Upper lobe of right lung (tissue), 1 donor: ENCODE measurements around the gene NDUFS2. TPM values are rescaled to one million over a fixed set of nuclear protein-coding genes. Genes with fewer than 3 reads are reported as not detected.
A peak's percentile ranks its signal among the peaks of the same experiment; 100 is the strongest.

Experiments used
- ATAC-seq: fragments of 200-7000 bp; cut with Tn5 transposase; one replicate; pipeline ENCODE4 v1.9.1; 2020; ENCODE audit warnings: mild to moderate bottlenecking, moderate library complexity
- DNase-seq: peaks from one replicate; pipeline ENCODE4 v3.0.0-alpha.2; 2020
- H3K27ac ChIP-seq: fragments of 200-600 bp; one replicate; pipeline ENCODE4 v1.8.0; 2022
- H3K27me3 ChIP-seq: fragments of 200-600 bp; one replicate; pipeline ENCODE4 v1.8.0; 2022; ENCODE audit warnings: mild to moderate bottlenecking
- H3K36me3 ChIP-seq: fragments of 200-600 bp; one replicate; pipeline ENCODE4 v1.8.0; 2022
- H3K4me1 ChIP-seq: fragments of 200-600 bp; one replicate; pipeline ENCODE4 v1.8.0; 2022
- H3K4me3 ChIP-seq: fragments of 200-600 bp; one replicate; pipeline ENCODE4 v1.8.0; 2022; ENCODE audit warnings: mild to moderate bottlenecking
- H3K9me3 ChIP-seq: fragments of 200-600 bp; one replicate; pipeline ENCODE4 v1.8.0; 2022
- CTCF ChIP-seq: fragments of 200-600 bp; IDR thresholded peaks from one replicate; pipeline ENCODE4 v1.8.0; 2022; ENCODE audit warnings: antibody characterized with exemption
- intact Hi-C: fragments of 100-400 bp; cut with DNase I; formaldehyde crosslinking; loops from one replicate; pipeline ENCODE4 v1.11.0; 2022
- long read RNA-seq: library from polyadenylated mRNA; unstranded; transcript quantifications from one replicate; pipeline ENCODE4 v2.0.0, GENCODE V29; 2021
- total RNA-seq: library from RNA; stranded (reverse); fragmentation: NEBNext Ultra II Directional; extraction: Animal tissue kit (Norgen Biotek cat#: 25700); gene quantifications from one replicate; pipeline ENCODE4 v1.2.1, GENCODE V29; 2021
- donor health status: DM: no; HTN: yes; CAD: no; lungs with severe emphysema.

The NDUFS2 gene
- 66.9 TPM for total RNA-seq
- long read RNA-seq, partial matches to known transcripts = 87 of 109 reads
- long read RNA-seq, other reads (novel, unspliced or antisense) = 18 of 109 reads

DNA sequence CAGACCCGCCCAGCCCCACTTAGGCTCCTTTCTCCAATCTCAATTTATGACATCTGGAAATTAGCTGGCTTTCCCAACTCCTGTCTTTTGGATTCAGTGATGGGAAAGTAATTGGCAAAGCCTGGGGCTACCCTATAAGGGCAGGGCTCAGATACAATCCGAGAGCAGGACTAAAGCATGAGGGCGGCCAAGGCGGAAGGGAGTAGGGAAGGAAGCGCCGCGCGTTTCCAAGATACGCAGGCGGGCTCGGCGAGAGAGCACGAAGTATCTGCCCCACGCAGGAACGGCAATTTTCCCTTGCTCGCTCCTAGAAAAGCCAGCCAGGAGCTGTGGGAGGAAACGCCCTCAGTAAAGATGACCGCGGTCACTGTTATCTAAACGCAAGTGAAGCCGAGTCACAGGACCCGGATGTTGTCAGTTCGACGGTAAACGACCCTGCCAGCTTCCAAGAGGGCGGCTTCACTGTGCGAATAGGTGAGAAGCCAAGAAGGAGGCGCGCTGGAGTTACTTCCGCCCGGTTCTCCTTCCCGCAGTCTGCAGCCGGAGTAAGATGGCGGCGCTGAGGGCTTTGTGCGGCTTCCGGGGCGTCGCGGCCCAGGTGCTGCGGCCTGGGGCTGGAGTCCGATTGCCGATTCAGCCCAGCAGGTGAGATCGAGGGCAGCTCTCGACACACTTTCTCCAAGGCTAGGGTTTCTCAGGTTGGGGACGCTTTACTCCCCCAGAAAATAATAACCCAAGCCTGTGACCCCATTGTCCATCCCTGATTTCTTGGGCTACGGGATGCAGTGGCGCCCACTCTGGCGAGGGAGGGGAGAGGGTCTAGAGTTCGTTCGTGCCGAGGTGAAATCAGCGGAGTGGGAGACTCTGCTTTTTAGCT, at the start of gene NDUFS2:
Gene NDUFS2, plus strand, starts transcription at position 532 of the 877 bp plus-strand sequence. Its CDS starts 19 bp downstream, at position 551.
- H3K36me3 ChIP-seq = peaks cover 37% of the 10 kb centered on the region
- peak within 1 kb of the TSS; percentile 89 for H3K4me3 ChIP-seq
- H3K27me3 ChIP-seq = no peaks in the 10 kb centered on the region
- H3K27ac ChIP-seq = peak within 1 kb of the TSS; percentile 98
- no peak for TF ChIP-seq CTCF
- DNase-seq (peak; percentile 97), ATAC-seq (peak; percentile 96)
- H3K4me1 ChIP-seq = peaks cover 72% of the 10 kb centered on the region
- intact Hi-C loops = no loop called here
- no peaks in the 10 kb centered on the region for H3K9me3 ChIP-seq

DNA sequence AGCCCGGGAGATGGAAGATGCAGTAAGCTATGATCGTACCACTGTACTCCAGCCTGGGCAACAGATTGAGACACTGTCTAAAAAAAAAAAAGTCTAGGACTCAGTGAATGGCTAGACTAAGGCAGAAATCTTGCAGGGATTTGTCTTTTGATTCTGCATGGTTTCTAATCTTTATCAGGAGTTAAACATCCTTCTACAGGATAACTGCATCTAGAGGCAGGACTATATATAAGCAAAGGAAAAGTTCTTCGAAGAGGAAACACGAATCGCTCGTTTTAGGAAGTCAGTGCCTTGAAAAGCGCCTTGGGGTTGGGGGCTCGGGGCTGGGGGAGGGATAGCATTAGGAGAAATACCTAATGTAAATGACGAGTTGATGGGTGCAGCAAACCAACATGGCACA, 49.0 kb upstream of the NDUFS2 start:
- Histone ChIP-seq H3K9me3 (no peaks in the 10 kb centered on the region), H3K4me1 (peaks cover 14% of the 10 kb centered on the region), H3K36me3 (peaks cover 6% of the 10 kb centered on the region), H3K27me3 (no peaks in the 10 kb centered on the region), H3K4me3 (peak overlapping the region; percentile 92), H3K27ac (peak overlapping the region; percentile 98)
- DNase-seq (no peak), ATAC-seq (no peak)
- no peak for TF ChIP-seq CTCF
- intact Hi-C loops = no loop called here

GRCh38 chr1:161153682-161154337, 48.4 kb upstream of the NDUFS2 start, which contains the start of gene UFC1:
Gene UFC1, plus strand, starts transcription at chr1:161153978. Its CDS starts 20 bp downstream, at chr1:161153998.
- TF ChIP-seq CTCF = no peak
- ATAC-seq (peak; percentile 97), DNase-seq (peak; percentile 88)
- Histone ChIP-seq H3K27me3 (no peaks in the 10 kb centered on the region), H3K9me3 (no peaks in the 10 kb centered on the region), H3K4me3 (peak within 1 kb of the TSS; percentile 92), H3K27ac (peak within 1 kb of the TSS; percentile 98), H3K4me1 (peaks cover 16% of the 10 kb centered on the region), H3K36me3 (peaks cover 6% of the 10 kb centered on the region)
- intact Hi-C loops = no loop called here

GRCh38 chr1:161157867-161158266, 44.3 kb upstream of the NDUFS2 start:
- peaks cover 18% of the 10 kb centered on the region for H3K36me3 ChIP-seq
- no peaks in the 10 kb centered on the region for H3K9me3 ChIP-seq
- no peaks in the 10 kb centered on the region for H3K27me3 ChIP-seq
- ATAC-seq (no peak), DNase-seq (no peak)
- intact Hi-C loops = no loop called here
- no peak overlapping the region for H3K4me3 ChIP-seq
- TF ChIP-seq CTCF = no peak
- peaks cover 32% of the 10 kb centered on the region for H3K4me1 ChIP-seq
- no peak overlapping the region for H3K27ac ChIP-seq

- Histone ChIP-seq H3K4me3 (peak overlapping the region; percentile 80), H3K9me3 (no peaks in the 10 kb centered on the region), H3K4me1 (peaks cover 30% of the 10 kb centered on the region), H3K27me3 (no peaks in the 10 kb centered on the region), H3K36me3 (peaks cover 22% of the 10 kb centered on the region), H3K27ac (peak overlapping the region; percentile 91)
- no peak for ATAC-seq
- intact Hi-C loops = no loop called here
- DNase-seq = no peak
- no peak for TF ChIP-seq CTCF
Measured at GRCh38 chr1:161158316-161159010, 43.7 kb upstream of the NDUFS2 start.
